Measurements from ENCODE around the gene UNK. TPM values are rescaled to one million over a fixed set of nuclear protein-coding genes. Genes with fewer than 3 reads are reported as not detected.
A peak's percentile ranks its signal among the peaks of the same experiment; 100 is the strongest.

UNK gene
- total and polyA plus RNA-seq, 9 of the 15 experiments (the other 6 are each of a cell fraction or from before 2014, with no cell fraction given) = 12.8 to 38.6 (median 24.8) TPM

- Histone ChIP-seq H3K27me3 (ENCODE audit: control insufficient read depth in 2 of 2, insufficient read depth in 2 of 2, low read length in 2 of 2) (no peaks in the 10 kb centered on the region), H3K36me3 (ENCODE audit: control insufficient read depth, insufficient read depth, low read length) (peaks cover 31% of the 10 kb centered on the region), H4K20me1 (replicated peaks; ENCODE audit: control insufficient read depth, insufficient read depth, low read length) (peaks cover 42% of the 10 kb centered on the region), H3K9me3 (replicated peaks; ENCODE audit: control insufficient read depth, insufficient read depth, low read depth, low read length) (no peaks in the 10 kb centered on the region), H3K4me1 (replicated peaks in 1 of 2; ENCODE audit: control insufficient read depth in 2 of 2, insufficient read depth in 2 of 2, low read length in 2 of 2) (peaks cover 3 to 7% of the 10 kb centered on the region in 2 experiments; a peak in 4 of 5 replicates), H3K4me2 (ENCODE audit: insufficient read depth, low read length) (no peak overlapping the region), H3K9ac (ENCODE audit: insufficient read depth in 1 of 2, low read depth in 2 of 2, low read length in 2 of 2) (no peak overlapping the region), H3K4me3 (no peak overlapping the region), H3K27ac (ENCODE audit: extremely low read depth, low read depth, low read length) (no peak overlapping the region), H3K9me1 (ENCODE audit: control insufficient read depth, insufficient read depth, low read length) (no peaks in the 10 kb centered on the region), H2AFZ (ENCODE audit: low read depth, low read length) (no peak overlapping the region), H3K79me2 (ENCODE audit: control insufficient read depth, insufficient read depth, low read length) (peaks cover 34% of the 10 kb centered on the region)
- no peak for FAIRE-seq
- TF ChIP-seq ZFX (CRISPR knock-in tag; IDR thresholded peaks at IDR 0.05) (peak; percentile 10), POLR2G (IDR thresholded peaks at IDR 0.05; ENCODE audit: low read depth, low read length) (peak; percentile 55), ZNF431 (CRISPR knock-in tag; IDR thresholded peaks at IDR 0.05) (peak; percentile 26; the same call in 1 of the 2 replicates), FOXJ2 (tag; IDR thresholded peaks at IDR 0.05) (no peak), HNRNPK (IDR thresholded peaks at IDR 0.05; ENCODE audit: low read depth, low read length, poor library complexity, severe bottlenecking) (no peak), RBFOX2 (IDR thresholded peaks at IDR 0.05; ENCODE audit: low read depth, low read length) (0 out of 2 replicates have a peak, but pooled peaks have one; percentile 9), ZNF639 (CRISPR knock-in tag; conservative IDR thresholded peaks at IDR 0.05 in 1 of 2, IDR thresholded peaks at IDR 0.05 in 1 of 2) (no peak), MED1 (CRISPR knock-in tag; IDR thresholded peaks at IDR 0.05; ENCODE audit: borderline replicate concordance) (0 out of 2 replicates have a peak, but pooled peaks have one; percentile 21), ZBTB1 (CRISPR knock-in tag; IDR thresholded peaks at IDR 0.05; ENCODE audit: borderline replicate concordance, low read depth) (0 out of 2 replicates have a peak, but pooled peaks have one; percentile 40), HMGXB4 (CRISPR knock-in tag; IDR thresholded peaks at IDR 0.05) (peak; percentile 20), RBM34 (IDR thresholded peaks at IDR 0.05; ENCODE audit: borderline replicate concordance, insufficient read depth, low read length) (no peak), MYNN (IDR thresholded peaks at IDR 0.05) (0 out of 2 replicates have a peak, but pooled peaks have one; percentile 29), MYNN (CRISPR knock-in tag; IDR thresholded peaks at IDR 0.05) (no peak)
- ChIA-PET POLR2A (interaction anchor here (0.6 to 11.1 kb wide), 34 partner anchors 11 to 1029 kb away, joined by 3 to 464 read pairs (median 4); partner anchors contain the start of genes GALK1, RECQL5, SAP30BP and TRIM47), CTCF (ENCODE audit: low intra/inter-chr PET ratio) (no interaction called here)
- no peak for DNase-seq (ENCODE audit: extremely low read depth in 1 of 4, low spot score in 3 of 4)
- ATAC-seq = no peak
- no TSS peak for BruUV-seq (replicated peaks)
- WGBS (ENCODE audit: insufficient coverage, low coverage, missing lambda C conversion rate) = 73% methylated on average over 4 of the region's 4 CpGs
- intact Hi-C loops (cut with micrococcal nuclease) = no loop called here
- in situ Hi-C loops (cut with MboI) = loop anchor here (10.0 kb wide), 1 partner anchor 230 kb away; the partner anchor contains the start of gene CDK3
These were observed 10.1 kb upstream of the UNK start for GRCh38 chr17:75774471-75774990.
